NCI-H2227 (cell line): ENCODE results near the gene QRFPR.
"Not testable (repeated sequence)": the region's sequence is repeated elsewhere in the genome, so short reads cannot be mapped to it uniquely, and the experiment has no call there.

Experiments used
- DNase-seq: peaks from one replicate; lab custom pipeline; 2025; ENCODE audit not compliant: unreplicated experiment; lab: John Stamatoyannopoulos, UW

Gene QRFPR

GRCh38 chr4:121339824-121340223 lies 41.0 kb downstream of the QRFPR start:
- no peak for DNase-seq

- DNase-seq = no peak
Observed at GRCh38 chr4:121339307-121339706, 41.5 kb downstream of the QRFPR start.

GRCh38 chr4:121338518-121338917 lies 42.3 kb downstream of the QRFPR start:
- no peak for DNase-seq

- no peak for DNase-seq
Observed at GRCh38 chr4:121336706-121337105, 44.1 kb downstream of the QRFPR start.

- no peak for DNase-seq
Observed at GRCh38 chr4:121330180-121330665, 50.6 kb downstream of the QRFPR start.

- no peak for DNase-seq
Observed at GRCh38 chr4:121326597-121326996, 54.2 kb downstream of the QRFPR start.

- DNase-seq = no peak
Observed at GRCh38 chr4:121324331-121324730, 56.5 kb downstream of the QRFPR start.

GRCh38 chr4:121321466-121321865 lies 59.4 kb downstream of the QRFPR start:
- DNase-seq = no peak

- no peak for DNase-seq
Observed at GRCh38 chr4:121316091-121316490, 64.7 kb downstream of the QRFPR start.

GRCh38 chr4:121313430-121313829 lies 67.4 kb downstream of the QRFPR start:
- DNase-seq = not testable (repeated sequence)

GRCh38 chr4:121308828-121309227 lies 72.0 kb downstream of the QRFPR start:
- no peak for DNase-seq

GRCh38 chr4:121308328-121308663 lies 72.5 kb downstream of the QRFPR start:
- DNase-seq = no peak

GRCh38 chr4:121307445-121308327 lies 73.1 kb downstream of the QRFPR start:
- DNase-seq = no peak

- no peak for DNase-seq
Observed at GRCh38 chr4:121306931-121307330, 73.9 kb downstream of the QRFPR start.

GRCh38 chr4:121304893-121305292 lies 75.9 kb downstream of the QRFPR start:
- DNase-seq = no peak

- no peak for DNase-seq
Observed at GRCh38 chr4:121299367-121299766, 81.5 kb downstream of the QRFPR start.

GRCh38 chr4:121283319-121283718 lies 97.5 kb downstream of the QRFPR start:
- DNase-seq = no peak

- DNase-seq = no peak
Observed at GRCh38 chr4:121280425-121280824, 100.4 kb downstream of the QRFPR start.

GRCh38 chr4:121278811-121279368 lies 101.9 kb downstream of the QRFPR start:
- DNase-seq = no peak
